Activated naive CD8-positive, alpha-beta T cell treated with anti-CD3 and anti-CD28 coated beads, Interleukin-2, amount 50 U/mL, for 16 hours (primary cell): ENCODE data around the gene COL18A1.

ENCODE experiments used
- DNase-seq: peaks from one replicate; pipeline ENCODE4 v3.0.0-alpha.2; 2020; ENCODE audit warnings: low read depth, low spot score

Gene COL18A1

DNA sequence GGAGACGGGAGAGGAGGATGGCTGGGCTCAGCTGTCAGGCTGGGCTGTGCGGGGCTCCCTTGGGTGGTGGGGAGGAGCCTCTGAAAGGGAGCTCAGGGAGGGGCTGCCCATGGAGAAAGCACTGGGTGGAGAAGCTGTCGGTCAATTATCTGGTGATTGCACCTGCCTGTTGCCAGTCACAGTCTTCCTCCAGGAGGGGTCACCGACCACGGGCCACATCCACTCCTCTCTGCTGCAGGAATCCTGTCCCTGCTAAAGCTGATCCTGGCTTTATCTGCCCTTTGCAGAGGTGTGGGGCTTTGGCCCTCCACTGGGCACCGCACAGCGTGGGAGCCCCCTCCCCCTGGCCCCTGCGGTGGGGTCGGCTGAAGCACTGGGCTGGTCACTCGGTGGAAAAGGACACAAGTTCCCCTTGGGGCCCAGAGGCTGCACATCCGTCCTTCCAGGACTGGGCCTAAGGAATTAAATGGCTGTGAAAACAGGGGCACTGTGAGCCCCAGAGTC is 21.8 kb upstream of the COL18A1 start:
- no peak for DNase-seq

DNA sequence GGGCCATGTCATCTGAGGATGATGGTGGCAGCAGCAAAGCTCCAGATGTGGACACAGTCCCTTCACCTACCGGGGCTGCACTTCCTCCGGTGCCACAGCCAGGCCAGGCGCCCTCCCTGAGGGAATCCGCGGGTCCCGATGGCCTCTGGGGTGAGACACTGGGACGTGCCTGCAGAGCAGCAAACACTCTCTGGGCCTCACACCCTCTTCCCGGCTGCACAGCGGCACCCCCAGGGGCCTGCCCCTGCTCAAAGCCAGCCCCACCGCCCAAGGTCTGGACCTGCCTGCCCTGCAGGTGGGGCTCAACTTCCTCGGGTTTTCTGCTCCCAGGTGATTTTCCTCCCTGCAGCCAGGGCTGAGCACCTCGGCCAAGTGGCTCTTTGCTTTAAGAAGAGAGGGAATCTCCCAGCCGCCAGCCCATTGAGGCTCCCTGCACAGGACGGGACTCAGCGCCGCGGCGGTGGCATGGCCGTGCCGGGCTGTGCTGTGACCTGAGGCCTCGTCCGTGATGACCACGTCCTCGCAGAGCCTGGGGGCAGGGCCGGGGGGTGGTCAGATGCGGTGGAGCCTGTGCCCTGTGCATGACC is 21.3 kb upstream of the COL18A1 start:
- DNase-seq, result no peak

DNA sequence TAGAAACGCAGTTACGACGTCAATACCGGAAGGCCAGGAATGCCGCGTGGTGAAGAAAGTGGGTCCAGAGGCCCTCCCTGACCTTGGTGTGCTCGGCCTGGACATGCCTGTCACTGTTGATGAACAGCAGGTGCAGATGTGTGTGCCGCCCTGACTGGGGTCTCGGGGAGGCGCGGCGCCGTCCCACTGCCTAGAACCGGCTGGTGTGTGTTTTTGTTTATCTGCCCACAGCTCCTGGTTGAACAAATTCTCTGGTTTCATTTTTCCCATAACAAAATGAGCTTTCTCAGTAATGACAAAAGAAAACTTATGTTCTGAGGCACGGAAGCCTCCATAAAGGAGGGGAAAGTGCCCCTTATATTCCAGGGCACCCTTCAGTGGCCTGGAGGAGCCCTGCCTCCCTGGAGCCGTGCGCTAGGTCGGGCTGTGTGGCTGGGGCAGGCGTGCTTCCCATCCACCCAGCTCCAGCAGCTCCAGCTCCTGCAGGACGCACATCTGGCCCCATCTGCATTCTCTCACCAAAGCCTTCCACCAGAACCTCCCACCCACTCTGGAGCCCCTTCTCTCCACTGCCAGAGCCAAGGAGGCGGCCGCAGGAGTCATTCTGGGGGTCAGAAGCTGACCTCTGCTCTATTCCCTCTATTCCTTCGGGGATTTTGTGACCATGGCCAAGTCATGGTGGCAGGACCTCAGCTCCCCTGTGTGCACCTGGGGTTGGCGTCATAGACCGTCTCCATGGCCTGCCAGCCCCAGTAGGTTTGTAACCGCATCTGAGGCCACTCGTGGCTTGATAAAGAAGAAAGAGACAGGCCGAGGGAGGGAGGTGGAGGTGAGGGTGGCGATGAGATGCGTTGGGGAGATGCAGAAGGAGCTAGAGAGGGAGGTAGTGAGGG is 20.1 kb upstream of the COL18A1 start:
- no peak for DNase-seq

DNA sequence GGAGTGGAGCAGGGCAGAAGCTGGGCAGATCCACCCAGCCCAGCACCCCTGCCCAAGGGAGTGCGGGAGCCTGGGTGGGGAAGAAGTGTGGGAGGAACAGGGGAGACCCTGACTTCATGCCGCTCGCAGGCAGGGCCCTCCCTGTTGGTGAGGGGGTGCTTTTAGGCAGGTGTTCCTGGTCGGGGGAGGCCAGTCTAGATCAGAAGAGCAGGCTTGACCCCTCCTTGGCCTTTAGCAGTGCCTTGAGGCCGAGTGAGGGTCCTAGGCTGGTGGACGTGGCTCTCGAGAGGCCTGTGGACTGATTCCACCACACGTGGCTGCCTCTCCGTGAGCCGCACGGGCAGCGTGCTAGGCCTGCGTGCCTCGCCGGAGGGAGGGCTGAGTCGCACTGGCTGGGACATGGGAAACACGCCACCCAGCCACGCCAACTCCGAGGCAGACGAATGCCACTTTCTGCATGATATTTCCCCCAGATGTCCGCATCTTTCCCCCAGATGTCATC is 19.4 kb upstream of the COL18A1 start:
- DNase-seq, result no peak

DNA sequence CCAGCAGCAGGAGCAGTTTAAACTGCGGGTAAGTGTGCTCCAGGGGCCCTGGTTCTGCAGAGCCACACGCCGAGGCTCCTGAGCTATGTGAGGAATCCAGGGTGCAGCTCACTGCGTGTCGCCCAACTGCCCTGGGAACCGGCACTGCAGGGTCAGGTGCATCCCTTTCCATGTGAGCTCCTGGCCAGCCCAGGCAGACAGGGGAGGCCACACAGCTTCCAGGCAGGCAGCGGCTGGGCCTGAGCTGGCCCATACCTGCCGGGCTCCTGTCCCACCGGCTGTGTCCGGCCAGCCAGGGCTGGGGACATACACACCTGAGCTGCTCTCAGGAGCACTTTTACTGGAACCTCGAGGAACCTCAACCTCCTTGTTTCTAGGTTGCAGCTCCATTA is 18.6 kb upstream of the COL18A1 start:
- no peak for DNase-seq

DNA sequence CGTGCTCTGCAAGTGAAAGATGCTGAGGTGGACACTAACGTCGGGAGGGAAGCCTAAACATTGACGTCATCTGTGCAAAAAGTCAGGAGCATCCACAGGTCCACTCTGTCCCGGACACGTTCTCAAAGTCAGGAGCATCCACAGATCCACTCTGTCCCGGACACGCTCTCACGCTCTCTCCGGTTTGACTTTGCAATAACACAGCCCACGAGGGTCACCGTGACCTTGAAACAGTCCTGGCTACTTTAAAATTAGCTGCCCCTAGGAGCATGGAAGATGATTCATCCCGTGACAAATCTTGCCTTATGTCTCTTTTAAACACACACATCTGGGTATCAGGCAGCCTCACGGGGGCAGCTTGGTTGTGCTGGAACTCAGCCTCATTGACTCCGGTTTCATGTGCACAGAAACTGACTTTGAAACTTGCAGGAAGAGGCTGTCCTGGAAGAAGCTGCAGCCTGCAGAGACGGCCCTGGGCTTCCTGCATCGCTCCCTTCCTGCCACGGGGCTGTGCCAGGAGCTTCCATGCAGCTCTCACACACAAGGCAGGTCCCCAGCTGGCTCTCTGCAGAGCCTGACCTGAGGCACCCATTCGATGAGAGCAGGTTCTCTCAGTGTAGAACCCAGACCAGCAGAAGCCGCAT is 18.1 kb upstream of the COL18A1 start:
- DNase-seq, result no peak

DNA sequence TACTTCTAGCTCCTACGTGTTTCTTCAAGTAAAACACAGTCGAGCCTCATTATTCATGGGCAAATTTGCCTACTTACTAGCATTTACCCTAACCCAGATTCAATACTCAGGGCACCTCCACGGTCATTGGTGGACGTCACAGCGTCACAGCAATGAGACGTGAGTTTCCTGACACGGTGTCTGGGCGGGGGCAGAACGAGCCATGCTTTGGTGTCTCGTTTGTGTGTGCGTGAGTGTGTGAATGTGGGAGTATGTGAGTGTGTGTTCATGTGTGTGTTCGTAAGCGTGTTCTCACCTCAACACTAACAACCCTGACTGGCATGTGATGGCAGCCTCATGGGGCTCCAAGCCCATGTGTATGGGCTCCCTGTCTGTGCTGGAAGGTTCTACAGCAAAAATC is 17.5 kb upstream of the COL18A1 start:
- no peak for DNase-seq

DNA sequence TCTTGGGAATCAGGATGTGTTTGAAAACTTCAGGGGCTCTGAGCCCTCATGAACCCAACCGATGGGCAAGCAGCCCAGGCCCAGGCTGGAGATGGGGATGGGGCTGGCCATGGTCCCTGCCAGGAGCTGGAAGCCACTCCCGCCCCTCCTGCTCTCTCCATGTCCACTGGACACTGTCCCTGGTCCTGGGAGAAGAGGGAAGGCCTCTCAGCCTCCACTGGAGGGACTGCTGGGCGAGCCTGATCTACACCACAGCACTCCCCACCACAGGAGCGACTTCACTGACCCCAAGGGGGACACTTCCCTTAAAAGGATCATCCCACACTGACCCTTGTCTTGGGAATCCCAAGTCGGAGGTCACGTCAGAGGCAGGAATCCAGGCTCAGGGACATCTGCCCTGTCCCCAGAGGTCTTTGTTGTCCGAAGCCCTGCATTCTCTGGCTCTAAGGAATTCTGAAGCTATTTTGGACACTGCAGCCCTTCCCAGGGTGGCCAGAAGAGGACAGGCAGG is 16.9 kb upstream of the COL18A1 start:
- DNase-seq, result no peak

DNA sequence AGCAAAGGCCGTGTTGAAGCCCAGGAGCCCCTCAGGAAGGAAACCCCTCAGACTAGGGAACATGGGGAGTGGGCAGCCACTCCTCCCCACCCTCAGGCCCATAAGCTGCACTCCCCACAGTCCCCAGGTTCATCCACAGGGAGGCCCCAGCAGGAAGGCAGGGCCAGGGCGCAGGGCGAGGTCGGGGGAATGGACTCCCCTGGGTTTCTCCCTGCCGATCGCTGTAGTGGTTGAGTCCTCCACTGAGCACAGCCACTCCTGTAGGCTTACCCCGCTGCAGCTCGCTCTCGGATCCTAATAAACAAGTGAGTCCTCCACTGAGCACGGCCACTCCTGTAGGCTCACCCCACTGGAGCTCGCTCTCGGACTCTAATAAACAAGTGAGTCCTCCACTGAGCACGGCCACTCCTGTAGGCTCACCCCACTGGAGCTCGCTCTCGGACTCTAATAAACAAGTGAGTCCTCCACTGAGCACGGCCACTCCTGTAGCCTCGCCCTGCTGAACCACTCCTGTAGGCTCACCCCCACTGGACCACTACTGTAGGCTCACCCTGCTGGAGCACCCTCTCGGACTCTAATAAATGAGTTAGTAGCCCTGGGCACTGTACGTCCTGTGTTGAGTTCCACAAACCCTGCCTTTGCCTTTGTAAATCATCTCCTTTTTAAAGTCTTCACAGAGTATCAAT is 16.2 kb upstream of the COL18A1 start:
- no peak for DNase-seq

DNA sequence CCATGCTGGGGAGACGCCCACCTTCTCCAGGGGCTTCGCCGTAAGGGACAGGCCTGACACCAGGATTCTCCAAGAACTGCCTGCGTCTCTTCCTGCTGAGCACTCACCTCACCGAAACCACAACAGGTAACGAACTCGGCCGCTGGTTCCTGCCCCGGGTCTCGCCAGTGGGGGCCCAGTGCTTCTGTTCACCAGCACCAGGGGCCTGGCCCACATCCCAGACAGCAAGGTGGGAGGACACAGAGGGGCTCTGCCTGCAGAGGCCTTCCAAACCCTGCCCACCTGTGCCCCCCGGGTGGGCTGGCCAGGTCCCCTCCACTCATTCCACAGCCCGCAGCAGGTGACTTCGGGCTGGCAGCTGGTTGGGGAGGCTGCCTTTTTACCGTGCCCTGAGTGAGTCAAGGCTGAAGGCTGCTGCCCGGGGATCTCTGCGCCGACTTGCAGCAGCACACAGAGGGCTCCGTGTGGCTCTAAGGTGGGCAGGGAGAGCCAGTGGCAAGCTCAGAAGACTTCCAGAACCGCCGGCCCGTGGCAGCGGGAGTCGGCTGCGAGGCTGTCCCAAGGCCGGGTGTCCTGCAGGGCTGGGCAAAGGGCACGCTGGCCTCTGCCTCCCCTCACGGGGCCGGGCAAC is 14.7 kb upstream of the COL18A1 start:
- no peak for DNase-seq

DNA sequence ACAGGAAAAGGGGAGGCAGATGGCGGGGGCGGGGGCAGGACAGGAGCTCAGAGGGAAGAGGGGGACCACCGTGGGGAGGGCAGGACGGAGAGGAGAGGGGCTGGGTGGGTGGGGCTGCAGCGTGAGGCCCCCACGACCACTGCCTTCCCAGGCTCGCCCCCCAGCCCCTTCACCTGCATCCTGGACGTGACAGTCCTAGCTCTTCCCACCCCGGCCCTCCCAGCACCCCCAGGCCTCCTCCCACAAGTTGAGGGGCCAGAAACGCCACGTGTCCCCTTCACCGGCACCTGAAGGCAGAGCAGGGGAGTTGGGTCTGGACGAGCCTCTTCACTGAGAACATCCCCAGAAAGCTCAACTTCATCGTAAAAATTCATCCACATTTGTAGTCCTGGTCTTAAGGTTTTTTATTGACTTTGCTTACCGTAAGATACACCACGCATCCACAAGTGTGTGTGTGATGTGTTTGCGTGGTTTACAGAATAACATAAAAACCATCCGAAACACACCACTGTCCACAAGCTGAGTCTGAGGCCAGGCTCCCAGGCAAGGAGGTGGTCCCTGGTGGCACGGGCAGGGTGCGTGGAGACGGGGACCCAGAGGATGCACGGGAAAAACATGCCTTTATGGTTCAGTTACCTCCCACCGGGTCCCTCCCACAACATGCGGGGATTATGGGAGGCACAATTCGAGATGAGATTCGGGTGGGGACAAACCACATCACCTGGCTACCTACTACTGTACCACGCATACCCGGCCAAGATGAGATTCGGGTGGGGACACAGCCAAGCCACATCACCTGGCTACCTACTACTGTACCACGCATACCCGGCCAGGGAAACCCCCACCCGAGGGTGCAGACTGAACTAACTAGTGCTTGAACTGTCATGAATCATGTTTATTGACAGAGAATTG is 13.9 kb upstream of the COL18A1 start:
- DNase-seq, result no peak

DNA sequence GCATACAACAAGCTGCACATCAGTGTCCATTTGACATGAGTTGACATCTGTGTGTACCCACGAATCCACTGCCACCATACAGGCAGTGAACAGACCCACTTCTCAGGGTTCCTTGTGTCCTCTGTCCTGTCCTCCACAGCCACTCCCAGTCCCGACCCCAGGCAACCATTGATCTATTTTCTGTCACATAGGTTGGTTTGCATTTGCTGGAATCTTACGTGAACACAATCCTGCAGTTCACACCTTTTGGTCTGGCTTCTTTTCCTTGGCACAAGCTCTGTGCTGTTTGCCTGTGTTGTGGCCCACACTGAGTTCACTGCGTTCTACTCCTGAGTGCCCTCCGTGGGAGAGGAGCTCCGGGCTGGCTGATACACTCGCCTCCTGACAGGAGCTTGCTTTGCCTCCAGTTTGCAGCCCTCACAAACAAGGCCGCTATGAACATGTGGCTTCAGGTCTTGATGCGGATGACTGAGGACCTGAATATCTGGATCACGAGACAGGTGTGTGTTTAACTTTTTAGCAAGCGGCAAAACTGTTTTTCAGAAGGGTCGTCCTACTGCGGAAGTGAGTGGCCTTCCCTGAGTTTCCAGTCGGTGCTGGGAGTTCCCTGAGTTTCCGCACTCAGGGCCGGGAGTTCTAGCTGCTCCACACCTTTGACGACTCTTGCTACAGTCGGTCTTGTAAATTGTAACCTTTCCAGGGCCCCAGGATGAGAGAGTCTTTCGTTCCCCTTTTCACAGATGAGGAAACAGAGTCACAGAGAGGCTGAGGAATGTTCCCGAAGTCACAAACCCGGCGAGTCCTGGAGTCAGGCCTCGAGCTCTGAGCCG is 13.0 kb upstream of the COL18A1 start:
- no peak for DNase-seq

DNA sequence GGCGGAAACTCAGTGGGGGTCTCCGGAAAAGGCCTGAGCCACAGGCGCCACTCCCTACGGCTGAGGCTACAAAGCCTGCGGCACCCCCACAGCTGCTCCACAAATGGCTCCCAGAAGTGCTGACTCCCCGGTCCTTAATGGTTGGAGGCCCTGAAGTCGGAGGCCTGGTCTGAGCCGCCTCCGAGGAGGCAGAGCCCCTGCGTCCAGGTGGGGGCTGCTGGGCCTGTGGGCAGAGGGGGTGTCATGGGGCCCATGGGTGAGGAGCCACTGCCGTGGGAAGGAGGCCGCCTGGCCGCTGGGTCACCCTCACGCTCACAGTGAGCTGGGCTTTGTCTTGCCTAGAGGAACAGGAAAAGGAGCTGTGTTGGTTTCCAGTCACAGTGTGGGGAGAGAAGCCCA is 12.4 kb upstream of the COL18A1 start:
- no peak for DNase-seq

DNA sequence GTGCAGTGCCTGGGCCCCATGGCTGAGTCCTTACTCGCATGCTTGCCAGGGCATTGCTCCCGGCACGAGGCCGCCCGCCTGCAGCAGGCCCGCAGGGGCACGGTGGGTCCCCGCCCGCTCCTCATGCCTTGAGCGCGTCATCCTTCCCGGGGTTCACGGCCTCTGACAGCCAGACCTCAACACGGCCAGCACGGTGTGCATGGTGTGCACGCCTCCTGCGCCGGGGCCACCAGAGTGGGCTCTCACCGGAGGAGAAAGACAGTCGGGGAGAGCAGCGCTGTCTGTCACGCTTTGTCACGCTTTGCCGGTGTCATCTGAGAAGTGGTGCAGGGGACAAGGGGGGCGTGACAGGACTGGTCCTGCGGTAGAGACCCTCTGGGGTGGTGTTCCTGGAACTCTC is 11.9 kb upstream of the COL18A1 start:
- DNase-seq, result no peak

DNA sequence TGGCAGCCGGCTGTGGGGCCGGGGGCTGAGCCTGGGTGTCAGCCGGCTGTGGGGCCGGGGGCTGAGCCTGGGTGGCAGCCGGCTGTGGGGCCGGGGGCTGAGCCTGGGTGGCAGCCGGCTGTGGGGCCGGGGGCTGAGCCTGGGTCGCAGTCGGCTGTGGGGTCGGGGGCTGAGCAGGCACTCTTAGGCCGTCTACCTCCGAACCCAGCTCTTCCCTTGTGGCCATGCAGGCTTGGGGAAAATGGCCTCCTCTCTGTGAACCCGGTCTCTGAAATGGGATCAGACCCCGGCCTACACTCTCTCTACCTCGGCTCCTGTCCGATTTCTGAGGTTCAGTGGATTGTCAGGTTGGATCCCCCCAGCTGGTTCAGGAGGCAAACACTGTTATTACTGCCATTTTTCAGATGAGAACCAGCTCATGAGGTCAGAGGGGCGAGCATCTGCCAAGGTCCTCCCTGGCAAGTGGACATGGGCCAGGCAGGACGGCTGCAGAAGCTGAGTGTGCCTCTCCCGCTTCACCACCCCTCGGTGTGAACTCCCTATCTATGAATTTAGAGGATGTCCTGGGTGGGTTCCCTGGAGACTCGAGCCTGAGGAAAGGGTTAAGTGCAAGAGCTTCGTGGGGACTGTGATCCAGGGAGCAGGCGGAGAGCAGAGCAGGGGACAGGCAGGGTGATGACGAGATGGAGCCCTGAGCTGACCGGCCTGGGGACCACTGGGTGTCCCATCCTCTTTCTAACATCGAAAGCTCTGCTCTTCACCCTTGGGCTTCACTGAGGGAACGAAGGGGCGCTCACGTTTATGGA is 10.9 kb upstream of the COL18A1 start:
- DNase-seq, result no peak

DNA sequence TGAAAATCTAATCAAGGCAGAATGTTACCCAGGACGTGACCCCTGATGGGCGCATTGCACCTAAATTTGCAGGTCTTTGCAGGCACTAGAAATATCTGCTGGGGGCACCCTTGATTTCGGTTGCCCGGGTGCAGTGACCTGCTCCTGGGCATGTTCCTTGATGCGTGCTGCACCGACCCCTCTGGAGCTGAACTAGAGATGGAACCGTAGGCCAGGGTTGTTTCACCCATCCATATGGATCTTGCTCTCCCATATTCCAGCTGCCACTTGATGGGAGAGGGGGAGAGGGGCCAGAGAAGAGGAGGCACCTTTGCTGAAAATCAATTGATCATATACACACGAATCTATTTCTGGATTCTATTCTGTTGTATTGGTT is 8.4 kb upstream of the COL18A1 start:
- no peak for DNase-seq

DNA sequence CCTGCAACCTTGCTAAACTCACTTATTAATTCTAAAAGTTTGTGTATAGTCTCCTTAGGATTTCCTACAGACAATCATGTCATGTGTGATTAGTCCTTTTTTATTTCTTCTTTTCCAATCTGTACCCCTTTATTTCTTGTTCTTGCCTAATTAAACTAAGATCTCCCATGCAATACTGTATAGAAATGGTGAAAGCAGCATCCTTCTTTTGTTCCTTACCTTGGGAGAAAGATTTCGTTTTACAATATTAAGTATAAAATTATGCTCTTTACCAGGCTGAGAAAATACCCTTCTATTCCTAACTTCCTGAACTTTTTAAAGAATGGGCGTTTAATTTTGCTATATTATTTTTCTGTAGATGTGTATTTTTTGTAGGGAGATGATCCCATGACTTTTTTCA is 7.6 kb upstream of the COL18A1 start:
- DNase-seq, result no peak

DNA sequence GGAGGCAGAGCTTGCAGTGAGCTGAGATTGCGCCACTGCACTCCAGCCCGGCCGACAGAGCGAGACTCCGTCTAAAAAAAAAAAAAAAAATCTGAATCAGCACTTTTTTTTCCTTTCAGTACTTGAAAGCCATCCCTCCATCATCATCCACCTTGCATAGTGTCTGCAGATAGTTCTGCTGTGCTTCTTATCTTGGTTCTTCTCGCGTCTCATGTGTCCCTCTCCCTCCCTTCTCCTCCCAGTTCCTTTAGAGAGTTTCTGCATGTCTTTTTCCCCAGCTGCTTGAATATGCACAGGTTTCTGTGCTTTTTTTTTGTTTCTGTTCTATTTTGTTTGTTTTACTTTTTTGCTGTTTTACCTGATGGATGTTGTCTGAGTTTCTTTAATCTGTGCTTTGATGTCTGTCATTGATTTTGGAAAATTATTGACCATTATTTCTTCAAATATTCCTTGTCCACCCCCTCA is 3.9 kb upstream of the COL18A1 start:
- DNase-seq, result no peak
